Activated naive CD8-positive, alpha-beta T cell treated with anti-CD3 and anti-CD28 coated beads, Interleukin-2, amount 50 U/mL, for 16 hours (primary cell): ENCODE measurements around the gene RAC2.
A peak's percentile ranks its signal among the peaks of the same experiment; 100 is the strongest.
"Not testable (repeated sequence)": the region's sequence is repeated elsewhere in the genome, so short reads cannot be mapped to it uniquely, and the experiment has no call there.

Experiments used
- DNase-seq: peaks from one replicate; pipeline ENCODE4 v3.0.0-alpha.2; 2020; ENCODE audit warnings: low read depth, low spot score

RAC2 gene

GRCh38 chr22:37255558-37256006, 11.5 kb upstream of the RAC2 start:
- DNase-seq = no peak

- no peak for DNase-seq
Observed at GRCh38 chr22:37254867-37255233, 10.8 kb upstream of the RAC2 start.

- no peak for DNase-seq
Observed at GRCh38 chr22:37254209-37254866, 10.3 kb upstream of the RAC2 start.

GRCh38 chr22:37253126-37253660, 9.1 kb upstream of the RAC2 start:
- no peak for DNase-seq

GRCh38 chr22:37251836-37252235, 7.8 kb upstream of the RAC2 start:
- DNase-seq = not testable (repeated sequence)

- DNase-seq = no peak
Observed at GRCh38 chr22:37249986-37250385, 5.9 kb upstream of the RAC2 start.

GRCh38 chr22:37248251-37248650, 4.2 kb upstream of the RAC2 start:
- no peak for DNase-seq

- DNase-seq = no peak
Observed at GRCh38 chr22:37245740-37246139, 1.7 kb upstream of the RAC2 start.

- DNase-seq = no peak
Observed at GRCh38 chr22:37244922-37245722, 1.1 kb upstream of the RAC2 start.

GRCh38 chr22:37243402-37244113, 511 bp downstream of the RAC2 start:
- no peak for DNase-seq

- peak; percentile 80 for DNase-seq
Observed at GRCh38 chr22:37242395-37242918, 1.6 kb downstream of the RAC2 start.

GRCh38 chr22:37241351-37242142, 2.5 kb downstream of the RAC2 start:
- no peak for DNase-seq

- DNase-seq = no peak
Observed at GRCh38 chr22:37240941-37241320, 3.1 kb downstream of the RAC2 start.

- no peak for DNase-seq
Observed at GRCh38 chr22:37240240-37240940, 3.7 kb downstream of the RAC2 start.

- no peak for DNase-seq
Observed at GRCh38 chr22:37239336-37240239, 4.5 kb downstream of the RAC2 start.

- no peak for DNase-seq
Observed at GRCh38 chr22:37237371-37238268, 6.4 kb downstream of the RAC2 start.

GRCh38 chr22:37235897-37236607, 8.0 kb downstream of the RAC2 start:
- DNase-seq = no peak
